Fibroblast of the aortic adventitia (primary cell): ENCODE data around the gene PACC1. TPM values are rescaled to one million over a fixed set of nuclear protein-coding genes. Genes with fewer than 3 reads are reported as not detected.

Source experiments
- DNase-seq: peaks from one replicate; pipeline ENCODE4 v3.0.0-alpha.2; 2010; ENCODE audit warnings: low read depth
- H3K4me3 ChIP-seq: 2 replicates; pipeline ENCODE4 v1.5.1; 2011; ENCODE audit warnings: low read depth, mild to moderate bottlenecking, control low read depth, low read length, moderate library complexity
- total RNA-seq: library from RNA; depleted of rRNA; stranded (reverse); fragments of >200 nt; gene quantifications from 2 replicates; pipeline ENCODE4 v1.2.3, GENCODE V29; 2012; ENCODE audit warnings: low replicate concordance
- TF ChIP-seq, protein P1 (sequence below): IDR thresholded peaks from 2 replicates; pipeline ENCODE4 v1.5.1; 2011; ENCODE audit warnings: mild to moderate bottlenecking, low read length, control low read depth, inconsistent platforms; ENCODE audit not compliant: insufficient read depth

PACC1 gene
- total RNA-seq, 1 donor: 5.1 TPM

- DNase-seq: no peak
- no peak overlapping the region for H3K4me3 ChIP-seq
- TF ChIP-seq, protein P1, sequence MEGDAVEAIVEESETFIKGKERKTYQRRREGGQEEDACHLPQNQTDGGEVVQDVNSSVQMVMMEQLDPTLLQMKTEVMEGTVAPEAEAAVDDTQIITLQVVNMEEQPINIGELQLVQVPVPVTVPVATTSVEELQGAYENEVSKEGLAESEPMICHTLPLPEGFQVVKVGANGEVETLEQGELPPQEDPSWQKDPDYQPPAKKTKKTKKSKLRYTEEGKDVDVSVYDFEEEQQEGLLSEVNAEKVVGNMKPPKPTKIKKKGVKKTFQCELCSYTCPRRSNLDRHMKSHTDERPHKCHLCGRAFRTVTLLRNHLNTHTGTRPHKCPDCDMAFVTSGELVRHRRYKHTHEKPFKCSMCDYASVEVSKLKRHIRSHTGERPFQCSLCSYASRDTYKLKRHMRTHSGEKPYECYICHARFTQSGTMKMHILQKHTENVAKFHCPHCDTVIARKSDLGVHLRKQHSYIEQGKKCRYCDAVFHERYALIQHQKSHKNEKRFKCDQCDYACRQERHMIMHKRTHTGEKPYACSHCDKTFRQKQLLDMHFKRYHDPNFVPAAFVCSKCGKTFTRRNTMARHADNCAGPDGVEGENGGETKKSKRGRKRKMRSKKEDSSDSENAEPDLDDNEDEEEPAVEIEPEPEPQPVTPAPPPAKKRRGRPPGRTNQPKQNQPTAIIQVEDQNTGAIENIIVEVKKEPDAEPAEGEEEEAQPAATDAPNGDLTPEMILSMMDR: no peak
These were observed 2.3 kb downstream of the PACC1 start for GRCh38 chr1:212412374-212412773.

DNA sequence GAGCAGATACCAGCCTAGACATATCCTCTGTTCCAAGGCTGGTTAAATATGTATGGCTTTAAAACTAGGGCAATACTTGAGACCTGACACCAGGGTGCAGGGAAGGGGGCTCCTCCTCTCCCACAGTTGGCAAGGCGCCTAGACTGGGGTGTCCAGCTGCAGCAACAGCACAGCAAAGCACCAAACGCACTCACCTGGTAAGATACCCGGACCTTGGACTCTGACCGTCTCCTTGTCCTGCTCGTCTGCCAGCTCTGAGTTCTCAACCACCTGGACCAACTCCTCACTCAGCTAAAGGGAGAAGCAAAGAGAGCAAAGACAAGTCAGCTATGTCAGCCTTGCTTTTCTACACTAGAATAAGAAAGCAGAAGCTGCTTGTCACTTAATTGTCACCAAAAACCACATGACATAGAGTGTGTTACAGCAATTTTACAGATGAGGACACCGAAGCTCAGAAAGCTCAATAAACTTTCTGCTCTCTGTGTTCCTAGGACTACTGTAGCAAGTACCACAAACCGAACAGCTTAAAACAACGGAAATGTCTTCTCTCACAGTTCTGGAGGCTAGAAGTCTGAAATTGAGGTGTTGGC, 4.4 kb downstream of the PACC1 start:
- TF ChIP-seq, protein P1: no peak
- H3K4me3 ChIP-seq: no peak overlapping the region
- no peak for DNase-seq

DNA sequence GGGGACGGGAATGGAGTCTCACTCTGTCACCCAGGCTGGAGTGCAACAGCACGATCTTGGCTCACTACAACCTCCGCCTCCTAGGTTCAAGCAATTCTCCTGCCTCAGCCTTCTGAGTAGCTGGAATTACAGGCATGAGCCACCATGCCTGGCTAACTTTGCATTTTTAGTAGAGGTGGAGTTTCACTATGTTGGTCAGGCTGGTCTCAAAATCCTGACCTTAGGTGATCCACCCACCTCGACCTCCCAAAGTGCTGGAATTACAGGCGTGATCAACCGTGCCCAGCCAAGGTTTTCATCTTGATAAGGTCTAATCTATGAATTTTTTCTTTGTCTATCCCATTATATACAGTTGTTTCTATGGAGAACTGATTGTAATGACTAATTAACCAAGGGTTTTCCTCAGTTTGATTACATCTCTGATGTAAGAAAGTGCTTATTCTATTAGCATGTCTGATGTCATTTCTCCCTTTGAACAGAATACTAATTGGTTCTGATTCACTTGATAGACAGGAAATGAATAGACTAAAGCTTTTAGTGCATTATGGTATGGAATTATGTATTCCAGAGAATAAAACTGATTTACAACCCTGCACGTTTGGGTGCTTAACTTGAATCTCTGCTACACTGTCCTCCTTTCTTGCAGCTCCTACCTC, 11.9 kb downstream of the PACC1 start:
- TF ChIP-seq, protein P1: no peak
- DNase-seq: no peak
- H3K4me3 ChIP-seq: no peak overlapping the region

DNA sequence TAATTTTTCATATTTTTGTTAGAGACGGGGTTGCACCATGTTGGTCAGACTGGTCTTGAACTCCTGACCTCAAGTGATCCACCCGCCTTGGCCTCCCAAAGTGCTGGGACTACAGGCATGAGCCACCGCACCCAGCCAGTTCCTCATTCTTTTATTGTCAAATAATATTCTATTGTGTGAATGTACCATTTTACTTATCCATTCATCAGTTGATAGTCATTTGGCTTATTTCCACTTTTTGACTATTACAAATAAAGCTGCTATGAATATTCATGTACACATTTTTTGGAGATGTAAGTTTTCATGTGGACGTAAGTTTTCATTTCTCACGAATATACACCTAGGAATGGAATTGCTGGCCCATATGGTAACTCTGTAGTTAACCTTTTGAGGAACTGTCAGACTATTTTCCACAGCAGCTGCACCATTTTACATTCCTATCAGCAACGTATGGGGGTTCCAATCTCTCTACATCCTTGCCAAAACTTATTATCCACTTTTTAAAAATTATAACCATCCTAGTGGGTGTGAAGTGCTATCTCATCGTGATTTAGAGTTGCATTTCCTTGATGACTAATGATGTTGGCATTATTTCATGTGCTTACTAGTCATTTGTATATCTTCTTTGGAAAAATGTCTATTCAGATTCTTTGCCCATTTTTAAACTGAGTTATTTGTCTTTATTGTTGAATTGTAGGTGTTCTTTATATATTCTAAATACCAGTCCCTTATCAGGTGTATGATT, 12.7 kb downstream of the PACC1 start:
- TF ChIP-seq, protein P1: no peak
- DNase-seq: peak; percentile 53
- H3K4me3 ChIP-seq: no peak overlapping the region

DNA sequence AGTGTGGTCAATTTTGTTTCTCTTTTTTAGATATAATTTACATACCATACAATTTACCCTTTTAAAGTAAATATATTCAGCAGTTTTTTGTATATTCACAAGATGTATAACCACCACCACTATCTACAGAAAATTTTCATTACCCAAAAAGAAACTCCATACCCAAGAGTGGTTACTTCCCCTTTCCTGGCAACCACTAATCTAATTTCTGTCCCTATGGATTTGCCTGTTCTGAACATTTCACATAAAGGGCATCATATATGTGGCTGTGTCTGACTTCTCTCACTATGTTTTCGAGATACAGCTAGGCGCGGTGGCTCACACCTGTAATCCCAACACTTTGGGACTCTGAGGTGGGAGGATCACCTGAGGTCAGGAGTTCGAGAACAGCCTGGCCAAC, 13.6 kb downstream of the PACC1 start:
- H3K4me3 ChIP-seq: no peak overlapping the region
- TF ChIP-seq, protein P1: no peak
- no peak for DNase-seq

DNA sequence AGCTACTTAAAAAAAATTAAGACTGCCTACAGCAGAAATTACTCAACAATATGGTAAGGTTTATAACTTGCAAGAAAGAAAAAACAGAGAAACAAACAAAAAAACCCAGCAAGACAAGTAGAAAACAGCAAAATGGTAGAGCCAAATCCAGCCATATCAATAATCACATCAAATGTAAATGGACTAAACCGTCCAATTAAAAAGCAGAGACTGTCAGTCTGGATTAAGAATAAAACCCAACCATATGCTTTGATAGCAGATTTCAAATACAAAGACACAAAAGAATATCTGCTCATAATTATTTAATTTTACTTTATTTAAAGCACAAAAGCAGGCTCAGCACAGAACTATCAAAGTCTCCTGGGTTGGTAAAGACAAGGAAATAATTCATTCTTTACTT, 17.5 kb downstream of the PACC1 start:
- no peak for DNase-seq
- TF ChIP-seq, protein P1: no peak

More for the DNA sequence above, 17.5 kb downstream of the PACC1 start:
- no peak overlapping the region for H3K4me3 ChIP-seq
